ENCODE data around the gene NUP214. TPM values are rescaled to one million over a fixed set of nuclear protein-coding genes. Genes with fewer than 3 reads are reported as not detected.

Gene NUP214
- total RNA-seq, 2 donors from 2014 or later = 29.5 to 31.6 TPM

DNA sequence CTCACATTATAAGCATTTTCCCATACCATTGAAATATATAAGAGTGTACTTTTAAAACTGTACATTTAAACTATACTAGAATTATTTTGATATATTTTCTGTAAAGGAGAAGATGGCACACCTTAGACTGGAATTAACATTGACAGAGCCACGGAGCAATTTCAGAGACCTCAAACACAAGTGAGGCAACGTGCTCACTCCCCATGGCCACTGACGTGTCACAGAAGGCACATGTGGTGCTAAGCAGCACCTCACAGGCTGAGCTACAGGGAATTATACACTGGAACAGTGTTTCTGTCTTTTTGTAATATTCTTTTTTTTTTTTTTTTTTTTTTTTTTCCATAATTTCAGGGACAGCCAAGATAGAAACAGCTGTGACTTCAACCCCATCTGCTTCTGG, 66.5 kb downstream of the NUP214 start:
- H3K4me1 ChIP-seq = no peaks in the 10 kb centered on the region
- H3K9me3 ChIP-seq = no peaks in the 10 kb centered on the region
- no peak overlapping the region for H3K27ac ChIP-seq
- no peak overlapping the region for H3K4me3 ChIP-seq
- TF ChIP-seq, protein P1, sequence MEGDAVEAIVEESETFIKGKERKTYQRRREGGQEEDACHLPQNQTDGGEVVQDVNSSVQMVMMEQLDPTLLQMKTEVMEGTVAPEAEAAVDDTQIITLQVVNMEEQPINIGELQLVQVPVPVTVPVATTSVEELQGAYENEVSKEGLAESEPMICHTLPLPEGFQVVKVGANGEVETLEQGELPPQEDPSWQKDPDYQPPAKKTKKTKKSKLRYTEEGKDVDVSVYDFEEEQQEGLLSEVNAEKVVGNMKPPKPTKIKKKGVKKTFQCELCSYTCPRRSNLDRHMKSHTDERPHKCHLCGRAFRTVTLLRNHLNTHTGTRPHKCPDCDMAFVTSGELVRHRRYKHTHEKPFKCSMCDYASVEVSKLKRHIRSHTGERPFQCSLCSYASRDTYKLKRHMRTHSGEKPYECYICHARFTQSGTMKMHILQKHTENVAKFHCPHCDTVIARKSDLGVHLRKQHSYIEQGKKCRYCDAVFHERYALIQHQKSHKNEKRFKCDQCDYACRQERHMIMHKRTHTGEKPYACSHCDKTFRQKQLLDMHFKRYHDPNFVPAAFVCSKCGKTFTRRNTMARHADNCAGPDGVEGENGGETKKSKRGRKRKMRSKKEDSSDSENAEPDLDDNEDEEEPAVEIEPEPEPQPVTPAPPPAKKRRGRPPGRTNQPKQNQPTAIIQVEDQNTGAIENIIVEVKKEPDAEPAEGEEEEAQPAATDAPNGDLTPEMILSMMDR (IDR thresholded peaks at IDR 0.05) = no peak
- no peak for DNase-seq (ENCODE audit: low spot score)
- peaks cover 52% of the 10 kb centered on the region for H3K36me3 ChIP-seq
- no peaks in the 10 kb centered on the region for H3K27me3 ChIP-seq

- DNase-seq (ENCODE audit: low spot score) = no peak
- no peaks in the 10 kb centered on the region for H3K27me3 ChIP-seq
- H3K36me3 ChIP-seq = peaks cover 56% of the 10 kb centered on the region
- no peaks in the 10 kb centered on the region for H3K4me1 ChIP-seq
- no peaks in the 10 kb centered on the region for H3K9me3 ChIP-seq
- TF ChIP-seq, protein P1 (IDR thresholded peaks at IDR 0.05) = no peak
- H3K4me3 ChIP-seq = no peak overlapping the region
- no peak overlapping the region for H3K27ac ChIP-seq
These were observed 67.7 kb downstream of the NUP214 start for GRCh38 chr9:131193051-131193450.

DNA sequence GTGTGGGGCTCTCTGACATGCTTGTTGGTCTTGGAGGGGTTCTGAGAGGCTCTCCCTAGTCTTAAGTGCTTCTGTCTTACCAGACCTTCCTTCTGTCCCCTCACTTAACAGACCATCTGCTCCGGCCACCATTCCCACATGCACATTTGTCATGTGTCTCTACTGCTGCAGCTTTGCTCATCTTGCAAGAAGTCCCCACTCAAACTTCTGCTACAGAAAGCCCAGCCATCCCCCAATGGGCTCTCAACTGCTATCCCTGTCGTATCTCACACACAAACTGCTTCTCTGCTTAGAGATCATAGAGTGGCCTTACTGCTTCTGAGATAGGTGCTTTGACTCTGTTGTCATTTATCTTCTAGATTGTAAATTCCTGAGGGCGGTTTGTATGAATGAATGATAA, 69.4 kb downstream of the NUP214 start:
- Histone ChIP-seq H3K36me3 (peaks cover 54% of the 10 kb centered on the region), H3K9me3 (no peaks in the 10 kb centered on the region), H3K27me3 (no peaks in the 10 kb centered on the region), H3K27ac (no peak overlapping the region), H3K4me1 (no peaks in the 10 kb centered on the region), H3K4me3 (no peak overlapping the region)
- TF ChIP-seq, protein P1 (IDR thresholded peaks at IDR 0.05) = no peak
- DNase-seq (ENCODE audit: low spot score) = no peak

DNA sequence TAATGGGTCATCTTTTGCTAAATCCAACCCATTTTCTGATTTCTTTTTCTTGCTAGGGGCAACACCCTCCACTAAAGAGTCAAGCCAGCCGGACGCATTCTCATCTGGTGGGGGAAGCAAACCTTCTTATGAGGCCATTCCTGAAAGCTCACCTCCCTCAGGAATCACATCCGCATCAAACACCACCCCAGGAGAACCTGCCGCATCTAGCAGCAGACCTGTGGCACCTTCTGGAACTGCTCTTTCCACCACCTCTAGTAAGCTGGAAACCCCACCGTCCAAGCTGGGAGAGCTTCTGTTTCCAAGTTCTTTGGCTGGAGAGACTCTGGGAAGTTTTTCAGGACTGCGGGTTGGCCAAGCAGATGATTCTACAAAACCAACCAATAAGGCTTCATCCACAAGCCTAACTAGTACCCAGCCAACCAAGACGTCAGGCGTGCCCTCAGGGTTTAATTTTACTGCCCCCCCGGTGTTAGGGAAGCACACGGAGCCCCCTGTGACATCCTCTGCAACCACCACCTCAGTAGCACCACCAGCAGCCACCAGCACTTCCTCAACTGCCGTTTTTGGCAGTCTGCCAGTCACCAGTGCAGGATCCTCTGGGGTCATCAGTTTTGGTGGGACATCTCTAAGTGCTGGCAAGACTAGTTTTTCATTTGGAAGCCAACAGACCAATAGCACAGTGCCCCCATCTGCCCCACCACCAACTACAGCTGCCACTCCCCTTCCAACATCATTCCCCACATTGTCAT, 72.0 kb downstream of the NUP214 start:
- Histone ChIP-seq H3K4me1 (no peaks in the 10 kb centered on the region), H3K9me3 (no peaks in the 10 kb centered on the region), H3K36me3 (peaks cover 65% of the 10 kb centered on the region), H3K27me3 (no peaks in the 10 kb centered on the region), H3K27ac (no peak overlapping the region), H3K4me3 (no peak overlapping the region)
- DNase-seq (ENCODE audit: low spot score) = no peak
- TF ChIP-seq, protein P1 (IDR thresholded peaks at IDR 0.05) = no peak

DNA sequence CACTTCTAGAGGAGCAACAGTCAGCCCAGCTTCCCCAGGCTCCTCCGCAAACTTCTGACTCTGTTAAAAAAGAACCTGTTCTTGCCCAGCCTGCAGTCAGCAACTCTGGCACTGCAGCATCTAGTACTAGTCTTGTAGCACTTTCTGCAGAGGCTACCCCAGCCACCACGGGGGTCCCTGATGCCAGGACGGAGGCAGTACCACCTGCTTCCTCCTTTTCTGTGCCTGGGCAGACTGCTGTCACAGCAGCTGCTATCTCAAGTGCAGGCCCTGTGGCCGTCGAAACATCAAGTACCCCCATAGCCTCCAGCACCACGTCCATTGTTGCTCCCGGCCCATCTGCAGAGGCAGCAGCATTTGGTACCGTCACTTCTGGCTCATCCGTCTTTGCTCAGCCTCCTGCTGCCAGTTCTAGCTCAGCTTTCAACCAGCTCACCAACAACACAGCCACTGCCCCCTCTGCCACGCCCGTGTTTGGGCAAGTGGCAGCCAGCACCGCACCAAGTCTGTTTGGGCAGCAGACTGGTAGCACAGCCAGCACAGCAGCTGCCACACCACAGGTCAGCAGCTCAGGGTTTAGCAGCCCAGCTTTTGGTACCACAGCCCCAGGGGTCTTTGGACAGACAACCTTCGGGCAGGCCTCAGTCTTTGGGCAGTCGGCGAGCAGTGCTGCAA, 72.8 kb downstream of the NUP214 start:
- no peak for DNase-seq (ENCODE audit: low spot score)

More for the DNA sequence above, 72.8 kb downstream of the NUP214 start:
- no peak overlapping the region for H3K4me3 ChIP-seq
- TF ChIP-seq, protein P1 (IDR thresholded peaks at IDR 0.05) = no peak
- H3K36me3 ChIP-seq = peaks cover 68% of the 10 kb centered on the region
- no peak overlapping the region for H3K27ac ChIP-seq
- no peaks in the 10 kb centered on the region for H3K9me3 ChIP-seq
- no peaks in the 10 kb centered on the region for H3K4me1 ChIP-seq
- no peaks in the 10 kb centered on the region for H3K27me3 ChIP-seq
